ENCODE measurements around the gene ZNF423.

ZNF423 gene

DNA sequence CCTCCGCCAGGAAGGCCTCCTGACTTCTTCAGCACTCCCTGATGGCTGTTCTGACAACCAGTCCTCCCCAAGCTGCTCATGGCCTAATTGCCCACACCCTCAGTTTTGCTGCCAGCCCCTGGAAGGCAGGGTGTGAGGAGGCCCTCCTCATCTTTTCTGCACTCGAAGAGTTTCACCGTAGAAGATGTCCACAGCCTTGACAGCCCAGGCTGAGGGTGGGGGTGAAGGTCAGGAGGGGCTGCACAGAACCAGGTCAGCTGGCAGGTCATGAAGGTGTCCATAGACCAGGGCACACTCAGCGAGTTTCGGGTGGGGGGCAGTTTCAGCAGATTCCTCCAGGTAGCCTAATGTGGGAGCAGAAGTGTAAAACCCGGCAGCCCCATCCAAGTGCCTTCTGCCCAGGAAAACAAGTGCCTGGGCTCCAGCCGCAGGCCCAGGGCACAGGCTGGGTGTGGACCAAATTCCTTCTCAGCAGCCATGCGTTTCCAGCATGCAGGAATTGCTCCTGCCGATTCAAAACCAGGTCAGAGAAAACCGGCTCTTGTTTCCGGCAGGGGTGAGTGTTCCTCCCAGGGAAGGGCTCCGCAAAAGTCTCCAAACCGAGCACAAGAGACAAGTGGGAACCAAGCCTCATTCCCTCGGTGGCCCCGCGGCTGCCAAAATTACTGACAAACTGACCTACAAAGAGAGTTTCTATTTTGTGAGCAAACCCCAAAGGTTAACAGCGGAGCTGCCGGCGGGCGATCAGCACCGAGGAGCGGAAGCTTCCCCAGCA is 253.5 kb downstream of the ZNF423 start:
- DNase-seq (ENCODE audit: low read depth in 2 of 2): no peak

GRCh38 chr16:49601576-49601975 is 254.3 kb downstream of the ZNF423 start:
- DNase-seq (ENCODE audit: low read depth in 2 of 2): no peak

DNA sequence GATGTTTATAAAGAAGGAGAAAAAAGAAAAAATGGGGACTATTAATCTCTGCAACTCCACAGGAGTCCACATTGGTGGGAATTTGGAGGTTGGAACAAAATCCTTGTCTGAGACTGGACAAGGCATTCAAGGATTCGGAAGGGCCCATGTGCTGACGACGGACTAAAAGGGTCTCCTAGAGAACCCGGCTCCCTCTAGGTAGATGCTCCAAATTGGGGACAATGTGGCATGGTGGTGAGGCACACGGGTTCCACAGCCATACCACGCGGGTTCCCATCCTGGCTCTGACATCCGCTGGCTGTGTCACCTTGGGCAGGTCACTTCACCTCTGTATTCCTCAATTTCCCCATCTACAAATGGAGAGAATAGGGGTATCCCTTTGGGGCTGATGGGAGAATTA is 254.9 kb downstream of the ZNF423 start:
- DNase-seq (ENCODE audit: low read depth in 2 of 2): no peak

- no peak for DNase-seq (ENCODE audit: low read depth in 2 of 2)
Observed at GRCh38 chr16:49600536-49600935, 255.4 kb downstream of the ZNF423 start.

GRCh38 chr16:49599704-49600103 is 256.2 kb downstream of the ZNF423 start:
- DNase-seq (ENCODE audit: low read depth in 2 of 2): no peak

GRCh38 chr16:49599281-49599680 is 256.6 kb downstream of the ZNF423 start:
- DNase-seq (ENCODE audit: low read depth in 2 of 2): no peak

DNA sequence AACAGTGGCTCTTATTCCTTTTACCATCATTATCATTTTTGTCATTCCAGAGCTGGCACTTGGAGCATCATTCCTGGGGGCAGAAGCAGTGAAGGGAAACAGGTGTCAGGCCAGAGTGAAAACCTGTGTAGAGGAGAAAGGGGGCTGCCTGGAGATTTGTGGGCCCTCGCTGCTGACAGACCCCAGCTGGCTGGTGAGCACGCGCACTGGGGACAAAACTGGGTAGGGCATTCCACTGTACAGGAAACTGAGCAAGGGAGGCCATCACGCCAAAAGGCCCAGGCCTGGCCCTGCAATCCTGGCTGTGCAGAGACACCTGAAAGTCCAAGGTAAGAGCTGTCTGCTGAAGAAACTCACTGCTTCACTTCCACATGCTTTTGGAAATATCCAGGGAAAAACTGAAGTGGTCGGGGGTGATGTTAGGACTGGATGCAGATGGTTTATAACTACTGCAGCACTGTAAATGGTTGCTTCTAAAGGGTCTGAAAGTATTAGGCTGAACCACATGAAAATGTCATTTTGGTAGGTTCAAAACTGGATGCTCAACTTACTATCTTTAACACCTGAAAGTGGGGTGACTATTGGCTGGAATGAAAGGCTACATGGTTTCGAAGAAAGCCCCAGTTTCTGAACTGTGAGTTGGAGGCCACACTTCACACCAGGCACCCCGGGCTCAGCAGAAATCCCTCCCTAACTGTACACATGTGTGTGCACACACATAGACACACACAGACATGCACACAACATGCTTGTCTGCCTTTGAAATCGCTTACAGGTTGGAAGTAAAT is 257.3 kb downstream of the ZNF423 start:
- DNase-seq (ENCODE audit: low read depth in 2 of 2): no peak

- DNase-seq (ENCODE audit: low read depth in 2 of 2): no peak
Observed at GRCh38 chr16:49597796-49598195, 258.1 kb downstream of the ZNF423 start.

- no peak for DNase-seq (ENCODE audit: low read depth in 2 of 2)
Observed at GRCh38 chr16:49596648-49597291, 259.1 kb downstream of the ZNF423 start.

DNA sequence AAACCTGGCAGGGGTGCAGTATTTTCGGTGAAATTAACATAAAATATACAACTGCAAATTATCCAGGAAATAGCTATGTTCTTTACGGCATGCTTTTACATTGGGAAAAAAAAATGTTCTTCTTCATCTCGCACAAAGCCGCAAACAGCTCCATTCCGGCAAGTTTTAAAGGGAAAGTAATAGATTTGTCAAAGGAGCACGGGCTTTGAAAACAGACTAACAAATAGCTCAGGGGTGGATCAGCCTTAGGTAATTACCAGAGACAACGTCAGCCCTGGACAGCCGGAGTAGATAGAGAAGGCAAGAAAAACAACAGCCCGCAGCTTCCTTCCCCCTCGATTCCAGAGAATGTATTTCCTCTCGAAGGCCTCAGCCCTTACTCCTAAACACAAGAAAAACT is 259.8 kb downstream of the ZNF423 start:
- DNase-seq (ENCODE audit: low read depth in 2 of 2): no peak

- no peak for DNase-seq (ENCODE audit: low read depth in 2 of 2)
Observed at GRCh38 chr16:49594685-49595498, 261.0 kb downstream of the ZNF423 start.

- no peak for DNase-seq (ENCODE audit: low read depth in 2 of 2)
Observed at GRCh38 chr16:49594153-49594552, 261.8 kb downstream of the ZNF423 start.

DNA sequence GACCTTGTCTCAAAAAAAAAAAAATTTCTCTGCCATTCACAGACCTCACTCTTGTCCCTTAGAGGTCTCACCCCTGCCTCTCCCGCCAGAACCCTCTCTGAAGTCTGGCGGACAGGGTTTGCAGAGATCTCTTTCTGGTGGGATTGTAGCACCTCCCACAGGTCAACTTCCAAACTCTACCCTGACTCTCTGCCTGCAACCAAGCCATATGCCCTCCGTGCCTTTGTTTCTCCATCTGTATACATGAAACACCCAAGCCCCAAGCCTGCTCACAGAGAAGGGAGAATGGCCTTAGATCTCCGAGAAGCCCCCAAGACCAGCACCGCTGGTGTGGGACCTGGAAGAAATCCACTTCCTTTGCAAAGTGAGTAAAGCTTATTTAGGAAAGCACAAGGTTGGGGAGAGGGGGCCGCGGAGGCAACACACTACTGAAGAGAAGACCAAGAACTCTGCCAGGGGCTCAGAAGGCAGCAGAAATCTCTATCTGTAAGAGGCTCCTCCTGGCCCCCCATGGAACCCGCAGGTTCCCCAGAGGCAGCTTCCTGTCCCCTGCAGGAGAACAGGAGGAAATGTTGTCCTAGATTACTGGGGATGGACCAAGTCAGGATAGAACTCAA is 262.4 kb downstream of the ZNF423 start:
- no peak for DNase-seq (ENCODE audit: low read depth in 2 of 2)

- DNase-seq (ENCODE audit: low read depth in 2 of 2): no peak
Observed at GRCh38 chr16:49592546-49593423, 263.1 kb downstream of the ZNF423 start.

DNA sequence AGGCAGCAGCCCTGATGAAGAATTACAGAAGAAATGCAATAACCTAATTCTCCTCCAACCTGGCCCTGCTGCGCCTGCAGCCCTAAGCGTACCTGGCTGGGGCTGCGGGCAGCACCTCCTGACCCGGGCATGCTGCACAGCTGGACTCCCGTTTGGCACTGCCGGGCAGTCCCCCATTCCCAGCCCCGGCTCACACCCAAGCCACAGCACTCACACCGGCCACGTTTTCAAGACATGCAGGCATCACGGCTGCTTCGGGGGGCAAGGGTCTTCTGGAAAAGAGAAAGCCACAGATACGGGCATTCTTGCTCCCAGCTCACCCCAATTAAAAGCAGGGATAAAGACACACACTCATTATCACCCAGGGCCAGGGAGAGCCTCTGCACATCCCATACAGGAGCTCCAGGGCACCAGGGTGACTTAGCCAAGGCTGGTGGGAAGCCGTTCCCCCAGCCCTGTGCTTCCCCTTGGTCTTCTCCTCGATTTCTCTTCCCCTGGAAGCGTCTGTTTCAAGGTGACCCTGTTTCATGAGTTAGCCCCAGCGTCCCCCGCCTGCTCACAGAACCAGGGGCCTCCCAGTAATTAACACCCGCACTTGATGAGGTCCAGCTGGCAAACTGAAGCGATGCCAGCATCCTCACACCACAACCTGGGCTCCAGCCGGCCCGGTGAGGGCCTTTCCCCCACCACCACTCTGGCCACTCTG is 265.6 kb downstream of the ZNF423 start:
- DNase-seq (ENCODE audit: low read depth in 2 of 2): no peak

GRCh38 chr16:49589544-49590031 is 266.3 kb downstream of the ZNF423 start:
- no peak for DNase-seq (ENCODE audit: low read depth in 2 of 2)

GRCh38 chr16:49588729-49589384 is 267.1 kb downstream of the ZNF423 start:
- DNase-seq (ENCODE audit: low read depth in 2 of 2): no peak

- no peak for DNase-seq (ENCODE audit: low read depth in 2 of 2)
Observed at GRCh38 chr16:49588026-49588425, 267.9 kb downstream of the ZNF423 start.

DNA sequence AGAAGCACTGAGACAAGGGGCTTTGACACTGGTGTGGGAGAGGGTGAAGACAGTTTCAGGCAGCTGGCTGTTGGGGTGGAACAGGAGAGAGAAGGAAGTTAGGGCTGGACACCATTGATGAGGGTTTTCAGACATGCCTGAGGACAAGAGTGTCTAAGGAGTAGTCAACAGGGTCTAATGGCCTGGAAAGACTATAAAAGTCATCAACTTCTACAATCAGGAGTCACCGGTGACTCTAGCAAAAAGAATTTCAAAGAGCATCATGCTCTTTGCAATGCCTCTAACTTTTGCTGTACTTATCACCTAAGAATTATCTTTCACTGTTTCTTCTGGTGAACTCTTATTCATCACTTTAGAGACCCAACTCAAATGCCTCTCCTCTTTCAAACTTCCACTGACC is 268.4 kb downstream of the ZNF423 start:
- no peak for DNase-seq (ENCODE audit: low read depth in 2 of 2)
